Renal pelvis (tissue), 12 donors: Measurements from ENCODE around the gene PRPS2. TPM values are rescaled to one million over a fixed set of nuclear protein-coding genes. Genes with fewer than 3 reads are reported as not detected.
A peak's percentile ranks its signal among the peaks of the same experiment; 100 is the strongest.

Experiments
- DNase-seq: peaks from one replicate; pipeline ENCODE4 v3.0.0-alpha.2; 2013
- long read RNA-seq, 16 experiments: transcript quantifications; one replicate each; lab custom pipeline, GENCODE V29; 2026
- polyA plus RNA-seq, 3 donors: library from polyadenylated mRNA; unstranded; fragments of 120-200 nt; gene quantifications; one replicate each; pipeline ENCODE4 v1.2.1, GENCODE V29; 2013; ENCODE audit not compliant: insufficient read length in 3 of 3

The PRPS2 gene
- polyA plus RNA-seq = 10 to 100 TPM; 95.8 to 99.3 (median 98.0) TPM
- long read RNA-seq, donor 1, transcript PRPS2-202 (7 exons, 2,511 nt) = major isoform, 40 of 43 reads
- long read RNA-seq, donor 1, partial matches to known transcripts = 0 of 43 reads
- long read RNA-seq, donor 1, other reads (novel, unspliced or antisense) = 0 of 43 reads
- long read RNA-seq, donor 2, transcript PRPS2-202 (7 exons, 2,511 nt) = major isoform, 37 of 180 reads
- long read RNA-seq, donor 2, partial matches to known transcripts = 140 of 180 reads
- long read RNA-seq, donor 2, other reads (novel, unspliced or antisense) = 0 of 180 reads
- long read RNA-seq, donor 3, transcript PRPS2-202 (7 exons, 2,511 nt) = major isoform, 35 of 39 reads
- long read RNA-seq, donor 3, partial matches to known transcripts = 0 of 39 reads
- long read RNA-seq, donor 3, other reads (novel, unspliced or antisense) = 0 of 39 reads
- long read RNA-seq, donor 4, transcript PRPS2-202 (7 exons, 2,511 nt) = major isoform, 26 of 27 reads
- long read RNA-seq, donor 4, partial matches to known transcripts = 0 of 27 reads
- long read RNA-seq, donor 4, other reads (novel, unspliced or antisense) = 0 of 27 reads
- long read RNA-seq, donor 5, transcript PRPS2-202 (7 exons, 2,511 nt) = major isoform, 15 of 17 reads
- long read RNA-seq, donor 5, partial matches to known transcripts = 0 of 17 reads
- long read RNA-seq, donor 5, other reads (novel, unspliced or antisense) = 0 of 17 reads
- long read RNA-seq, donor 6, transcript PRPS2-202 (7 exons, 2,511 nt) = major isoform, 21 of 23 reads
- long read RNA-seq, donor 6, partial matches to known transcripts = 0 of 23 reads
- long read RNA-seq, donor 6, other reads (novel, unspliced or antisense) = 0 of 23 reads
- long read RNA-seq, donor 7, transcript PRPS2-202 (7 exons, 2,511 nt) = major isoform, 33 of 50 reads
- long read RNA-seq, donor 7, partial matches to known transcripts = 6 of 50 reads
- long read RNA-seq, donor 7, other reads (novel, unspliced or antisense) = 5 of 50 reads
- long read RNA-seq, donor 8, partial matches to known transcripts = 0 of 5 reads
- long read RNA-seq, donor 8, other reads (novel, unspliced or antisense) = 0 of 5 reads
- long read RNA-seq, donor 9, transcript PRPS2-202 (7 exons, 2,511 nt) = major isoform, 34 of 38 reads
- long read RNA-seq, donor 9, partial matches to known transcripts = 0 of 38 reads
- long read RNA-seq, donor 9, other reads (novel, unspliced or antisense) = 0 of 38 reads
- long read RNA-seq, donor 10, transcript PRPS2-202 (7 exons, 2,511 nt) = major isoform, 28 of 33 reads
- long read RNA-seq, donor 10, partial matches to known transcripts = 5 of 33 reads
- long read RNA-seq, donor 10, other reads (novel, unspliced or antisense) = 0 of 33 reads
- long read RNA-seq, donor 11, transcript PRPS2-202 (7 exons, 2,511 nt) = major isoform, 20 of 121 reads
- long read RNA-seq, donor 11, partial matches to known transcripts = 99 of 121 reads
- long read RNA-seq, donor 11, other reads (novel, unspliced or antisense) = 0 of 121 reads
- long read RNA-seq, donor 12, transcript PRPS2-202 (7 exons, 2,511 nt) = major isoform, 42 of 45 reads
- long read RNA-seq, donor 12, partial matches to known transcripts = 0 of 45 reads
- long read RNA-seq, donor 12, other reads (novel, unspliced or antisense) = 0 of 45 reads
- long read RNA-seq, donor 13, transcript PRPS2-202 (7 exons, 2,511 nt) = major isoform, 18 of 18 reads
- long read RNA-seq, donor 13, partial matches to known transcripts = 0 of 18 reads
- long read RNA-seq, donor 13, other reads (novel, unspliced or antisense) = 0 of 18 reads
- long read RNA-seq, donor 14, transcript PRPS2-202 (7 exons, 2,511 nt) = major isoform, 29 of 34 reads
- long read RNA-seq, donor 14, partial matches to known transcripts = 0 of 34 reads
- long read RNA-seq, donor 14, other reads (novel, unspliced or antisense) = 0 of 34 reads
- long read RNA-seq, donor 15, transcript PRPS2-202 (7 exons, 2,511 nt) = major isoform, 19 of 22 reads
- long read RNA-seq, donor 15, partial matches to known transcripts = 0 of 22 reads
- long read RNA-seq, donor 15, other reads (novel, unspliced or antisense) = 0 of 22 reads
- long read RNA-seq, donor 16, transcript PRPS2-203 (7 exons, 1,348 nt) = minor isoform, 6 of 65 reads
- long read RNA-seq, donor 16, transcript PRPS2-202 (7 exons, 2,511 nt) = major isoform, 49 of 65 reads
- long read RNA-seq, donor 16, partial matches to known transcripts = 9 of 65 reads
- long read RNA-seq, donor 16, other reads (novel, unspliced or antisense) = 0 of 65 reads

GRCh38 chrX:12791257-12792228, at the start of gene PRPS2:
Gene PRPS2, plus strand, starts transcription at chrX:12791412. Its CDS starts 86 bp downstream, at chrX:12791498.
- peak; percentile 58 for DNase-seq

DNA sequence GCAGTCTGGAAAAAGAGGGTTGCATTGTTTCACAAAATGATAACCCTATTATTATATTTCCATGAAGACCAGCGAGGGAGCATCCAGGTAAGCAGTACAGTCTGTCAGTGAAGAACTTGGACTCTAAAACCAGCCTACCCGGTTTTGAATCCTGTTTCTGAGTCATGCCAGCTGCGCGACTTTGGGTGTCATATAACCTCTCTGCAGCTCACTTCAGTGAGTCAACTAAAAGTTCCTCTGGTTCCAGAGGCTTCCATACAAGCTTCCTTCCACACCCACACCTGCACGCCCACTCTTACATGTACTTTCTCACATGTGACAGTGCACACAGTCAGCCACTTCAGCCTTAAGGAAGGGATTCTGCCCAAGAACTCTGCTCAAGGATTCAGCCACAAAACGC, 49.8 kb upstream of the PRPS2 start:
- DNase-seq = no peak

DNA sequence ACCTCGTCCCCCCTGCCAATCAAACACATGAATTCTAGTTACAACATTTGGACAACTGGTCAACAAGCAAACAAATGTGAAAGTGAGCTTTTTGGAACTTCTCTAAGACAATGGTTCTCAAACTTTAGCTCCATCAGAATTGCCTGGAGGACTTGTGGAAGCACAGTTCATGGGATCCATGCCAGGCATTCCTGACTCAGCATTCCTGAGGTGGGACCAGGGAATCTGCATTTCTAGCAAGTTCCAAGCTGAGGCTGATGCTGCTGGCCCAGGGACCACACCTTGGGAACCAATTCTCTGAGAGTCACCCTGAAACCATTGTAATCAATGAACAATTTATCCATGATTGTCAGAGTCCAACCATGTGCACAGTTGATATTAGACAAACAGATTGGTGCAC, 43.8 kb upstream of the PRPS2 start:
- no peak for DNase-seq

GRCh38 chrX:12751887-12752286, 39.3 kb upstream of the PRPS2 start:
- no peak for DNase-seq

DNA sequence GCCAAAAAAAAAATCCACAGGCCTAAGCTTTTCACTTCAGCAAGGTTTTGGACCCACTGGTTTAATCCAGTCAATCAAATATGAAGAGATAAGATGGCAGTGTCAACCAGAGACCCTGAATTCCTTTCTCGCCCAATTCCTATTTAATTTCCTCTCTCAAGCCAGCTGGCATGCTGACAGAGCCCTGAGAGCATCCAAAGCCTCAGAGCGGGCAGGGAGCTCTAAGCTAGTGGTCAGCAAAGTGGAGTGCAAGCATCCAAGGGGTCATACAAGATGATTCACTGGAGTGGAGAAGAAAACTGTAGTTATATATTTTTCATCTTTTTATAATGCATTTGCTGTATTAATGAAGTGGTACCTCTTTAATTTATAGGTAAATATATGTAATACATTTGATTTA, 37.8 kb upstream of the PRPS2 start:
- DNase-seq = no peak

- no peak for DNase-seq
These were observed 32.9 kb upstream of the PRPS2 start for GRCh38 chrX:12758291-12758690.

DNA sequence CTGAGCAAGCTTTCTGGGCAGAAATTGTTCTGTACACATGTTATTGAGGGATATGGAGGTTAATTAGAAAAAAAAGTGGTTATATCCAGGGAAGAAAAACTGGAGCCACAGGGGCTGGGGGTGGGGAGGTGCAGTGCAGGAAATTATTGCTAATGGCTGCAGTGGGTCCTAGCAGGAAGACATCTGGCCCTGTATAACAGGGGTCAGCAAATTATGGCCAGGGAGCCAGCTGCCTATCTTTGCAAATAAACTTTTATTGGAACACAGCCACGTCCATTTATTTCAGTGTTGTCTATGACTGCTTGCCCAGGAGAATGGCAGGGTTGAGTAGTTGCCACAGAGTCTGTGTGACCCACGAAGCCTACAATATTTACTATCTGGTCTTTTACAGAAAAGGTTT, 23.4 kb upstream of the PRPS2 start:
- DNase-seq = no peak

DNA sequence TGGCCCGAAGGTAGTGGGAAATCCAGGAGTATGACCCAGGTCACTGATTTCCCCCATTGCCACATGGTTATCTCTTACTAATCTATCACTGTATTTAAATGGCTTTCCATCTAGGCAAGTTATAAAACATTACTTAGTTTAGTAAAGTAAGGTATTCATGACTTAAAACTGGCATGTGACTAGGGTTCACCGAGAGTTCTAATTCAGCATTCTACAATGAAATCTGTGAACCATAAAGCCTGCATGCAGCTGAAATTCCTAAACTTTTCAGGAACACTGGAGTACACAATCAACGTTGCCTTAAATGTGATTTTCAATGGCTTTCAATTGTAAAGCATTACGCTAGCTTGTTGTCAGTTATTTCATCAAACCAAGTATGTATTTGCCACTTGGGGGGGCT, 22.7 kb upstream of the PRPS2 start:
- peak; percentile 22 for DNase-seq

DNA sequence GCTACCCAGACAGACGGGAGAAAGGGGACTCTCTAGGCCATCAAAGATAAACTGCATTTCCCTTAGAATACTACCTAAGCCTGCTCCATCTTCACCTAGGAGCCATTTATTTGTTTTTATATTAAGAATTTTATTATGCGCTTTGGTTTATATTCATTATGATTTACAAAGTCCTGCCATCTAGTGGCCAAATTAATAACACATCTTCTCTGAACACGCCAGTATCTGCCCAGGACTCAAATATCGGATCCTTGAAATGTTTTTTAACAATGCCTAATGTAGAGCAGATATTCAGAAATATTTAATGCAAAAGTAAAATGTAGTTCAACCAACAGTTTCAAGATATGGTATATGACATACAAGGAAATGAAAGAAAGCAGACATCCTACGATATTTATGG, 20.8 kb upstream of the PRPS2 start:
- no peak for DNase-seq

- DNase-seq = no peak
These were observed 19.7 kb upstream of the PRPS2 start for GRCh38 chrX:12771445-12772069.

DNA sequence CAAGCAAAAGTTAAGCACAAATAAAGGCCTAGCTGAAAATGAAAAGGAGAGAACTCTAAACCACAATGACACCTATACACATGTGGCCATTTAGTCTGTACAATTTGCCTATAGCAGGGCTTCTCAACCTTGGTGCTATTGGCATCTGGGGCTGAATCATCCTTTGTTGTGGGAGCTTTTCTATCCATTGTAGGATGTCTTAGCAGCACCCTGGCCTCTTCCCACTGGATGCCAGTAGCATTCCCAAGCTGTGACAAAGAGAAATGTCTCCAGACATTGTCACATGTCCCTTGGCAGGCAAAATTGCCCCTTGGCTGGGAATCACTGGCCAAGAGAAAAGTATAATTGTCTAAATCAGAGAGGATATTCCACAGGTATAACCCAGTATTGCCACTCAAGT, 13.5 kb upstream of the PRPS2 start:
- DNase-seq = no peak

- peak; percentile 20 for DNase-seq
These were observed 11.7 kb upstream of the PRPS2 start for GRCh38 chrX:12779534-12779933.

- no peak for DNase-seq
These were observed 2.6 kb upstream of the PRPS2 start for GRCh38 chrX:12788645-12789044.

- DNase-seq = no peak
These were observed 1.2 kb upstream of the PRPS2 start for GRCh38 chrX:12789976-12790375.

GRCh38 chrX:12790885-12791256, 341 bp upstream of the PRPS2 start:
- DNase-seq = no peak

DNA sequence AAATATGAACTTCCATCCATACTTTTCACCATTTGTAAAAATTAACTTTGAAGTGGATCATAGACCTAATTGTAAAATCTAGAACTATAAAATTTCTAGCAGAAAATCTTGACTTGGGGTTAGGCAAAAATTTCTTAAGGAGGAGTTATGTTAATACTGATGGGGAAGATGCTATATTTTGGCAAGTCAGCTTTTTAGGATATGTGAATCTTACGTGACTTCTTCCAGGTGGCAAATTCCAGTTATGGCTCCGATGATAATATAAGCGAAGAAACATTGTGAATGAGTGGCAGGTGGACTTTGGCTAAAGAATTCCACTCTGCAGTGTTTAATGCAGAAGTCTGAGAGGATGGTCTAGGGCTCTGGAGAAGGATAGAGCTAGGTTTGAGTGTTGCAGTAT, 1.5 kb downstream of the PRPS2 start:
- DNase-seq = no peak

DNA sequence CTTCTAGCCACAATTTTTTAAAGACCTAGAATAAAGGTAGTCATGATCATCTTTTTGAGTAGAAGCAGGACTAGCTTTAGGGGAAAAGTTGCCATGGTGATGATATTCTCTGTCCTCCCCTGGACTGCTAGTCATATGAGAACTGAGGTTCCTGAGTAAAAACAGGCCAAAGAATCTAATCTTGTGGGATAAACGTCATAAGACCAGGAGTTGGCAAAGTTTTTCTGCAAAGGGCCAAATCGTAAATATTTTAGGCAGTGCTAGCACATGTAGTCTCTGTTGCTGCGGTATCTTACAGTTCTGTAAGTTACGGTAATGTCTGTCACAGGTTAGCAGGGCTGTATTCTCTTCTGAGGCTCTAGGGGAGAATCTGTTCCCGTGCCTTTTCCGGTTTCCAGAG, 3.4 kb downstream of the PRPS2 start:
- no peak for DNase-seq

DNA sequence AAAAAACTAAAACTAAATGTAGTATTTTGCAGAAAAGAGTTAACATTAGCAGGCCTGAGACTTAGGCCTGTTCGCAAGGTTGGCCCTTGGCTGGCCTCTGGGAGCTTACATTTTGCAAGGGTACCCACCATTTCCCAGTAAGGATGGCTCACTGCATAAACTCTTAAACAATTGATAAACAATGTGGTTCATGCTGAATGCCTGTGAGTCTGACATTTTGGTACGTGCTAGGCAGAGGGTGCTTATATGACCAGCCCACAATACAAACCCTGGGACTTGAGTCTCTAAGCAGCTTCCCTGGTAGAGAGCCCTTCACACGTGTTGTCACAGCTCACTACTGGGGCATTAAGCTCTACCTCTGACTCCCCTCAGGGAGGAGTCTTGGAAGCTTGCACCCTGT, 7.4 kb downstream of the PRPS2 start:
- DNase-seq = no peak
